ENCODE measurements around the gene SP5. TPM values are rescaled to one million over a fixed set of nuclear protein-coding genes. Genes with fewer than 3 reads are reported as not detected.

SP5 gene
- total and polyA plus RNA-seq, 2 of the 4 experiments (the other 2 are of a cell fraction) = not detected

GRCh38 chr2:170721678-170722077 lies 6.5 kb downstream of the SP5 start:
- dilution Hi-C loops (cut with HindIII; ENCODE audit: low sequenced_read_pairs, unreplicated experiment) = no loop called here
- Histone ChIP-seq H2BK5ac (ENCODE audit: low read depth, low read length, poor library complexity, severe bottlenecking) (no peak overlapping the region), H3K14ac (replicated peaks; ENCODE audit: low read depth, low read length) (no peak overlapping the region), H4K20me1 (ENCODE audit: insufficient read depth, low read length) (no peaks in the 10 kb centered on the region), H3K23ac (ENCODE audit: low read depth, low read length) (no peak overlapping the region), H3K9ac (ENCODE audit: low read depth, low read length) (no peak overlapping the region), H3K4me2 (ENCODE audit: low read depth, low read length) (no peak overlapping the region), H3K27ac (ENCODE audit: insufficient read depth, low read length) (no peak overlapping the region), H3K4me1 (ENCODE audit: control insufficient read depth, insufficient read depth, low read length) (no peaks in the 10 kb centered on the region), H3K9me3 (ENCODE audit: control insufficient read depth, insufficient read depth, low read length) (no peaks in the 10 kb centered on the region; the same call in 1 of the 2 replicates), H3K4ac (ENCODE audit: low read depth, low read length) (no peak overlapping the region), H3K79me1 (ENCODE audit: low read depth in 1 of 2, low read length in 2 of 2) (no peaks in the 10 kb centered on the region), H3K36me3 (ENCODE audit: control insufficient read depth, insufficient read depth, low read length) (no peaks in the 10 kb centered on the region), H3K4me3 (ENCODE audit: insufficient read depth, low read depth, low read length) (no peak overlapping the region), H2BK15ac (ENCODE audit: low read depth, low read length) (no peak overlapping the region), H2AK5ac (ENCODE audit: low read depth, low read length) (no peak overlapping the region), H2AFZ (replicated peaks; ENCODE audit: low read length, poor library complexity) (no peak overlapping the region), H3K56ac (ENCODE audit: extremely low read depth, insufficient read depth, low read length) (no peak overlapping the region), H4K8ac (ENCODE audit: low read depth in 2 of 2, low read length in 2 of 2) (no peak overlapping the region), H2AK9ac (replicated peaks; ENCODE audit: low read depth, low read length, poor library complexity) (no peak overlapping the region), H3K9me1 (ENCODE audit: insufficient read depth, low read length) (no peaks in the 10 kb centered on the region), H3K18ac (ENCODE audit: low read depth, low read length) (no peak overlapping the region), H2BK120ac (ENCODE audit: low read depth, low read length) (no peak overlapping the region), H2BK20ac (ENCODE audit: low read depth, low read length) (no peak overlapping the region), H4K91ac (ENCODE audit: insufficient read depth, low read depth, low read length) (no peak overlapping the region), H4K5ac (ENCODE audit: low read depth, low read length) (no peak overlapping the region), H3K27me3 (ENCODE audit: control insufficient read depth, insufficient read depth, low read length) (peaks cover 18% of the 10 kb centered on the region)
- no TSS peak for BruUV-seq (replicated peaks)
- ChIA-PET POLR2A (ENCODE audit: unreplicated experiment) (no interaction called here), CTCF (no interaction called here)
- DNase-seq (no peak), ATAC-seq (ENCODE audit: low read depth) (no peak)
- peak; percentile 30; the same call in 1 of the 2 replicates for TF ChIP-seq CEBPB (IDR thresholded peaks at IDR 0.05; ENCODE audit: low read depth, low read length)
- TF ChIP-seq, protein P1, sequence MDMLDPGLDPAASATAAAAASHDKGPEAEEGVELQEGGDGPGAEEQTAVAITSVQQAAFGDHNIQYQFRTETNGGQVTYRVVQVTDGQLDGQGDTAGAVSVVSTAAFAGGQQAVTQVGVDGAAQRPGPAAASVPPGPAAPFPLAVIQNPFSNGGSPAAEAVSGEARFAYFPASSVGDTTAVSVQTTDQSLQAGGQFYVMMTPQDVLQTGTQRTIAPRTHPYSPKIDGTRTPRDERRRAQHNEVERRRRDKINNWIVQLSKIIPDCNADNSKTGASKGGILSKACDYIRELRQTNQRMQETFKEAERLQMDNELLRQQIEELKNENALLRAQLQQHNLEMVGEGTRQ (IDR thresholded peaks at IDR 0.05; ENCODE audit: low read depth, low read length) = no peak
- in situ Hi-C loops (cut with MboI; ENCODE audit: low sequenced_read_pairs) = no loop called here
- WGBS, 2 experiments (ENCODE audit: extremely low coverage in 2 of 2, insufficient read length in 1 of 2) = no CpG with 5 or more reads among the region's 3 CpGs
- intact Hi-C loops (cut with micrococcal nuclease) = no loop called here
